GM19438 (cell line): ENCODE measurements around the gene VEZT.

ENCODE experiments used
- ATAC-seq: cut with Tn5 transposase; IDR thresholded peaks from one replicate; pipeline ENCODE4 v1.9.1; 2021; ENCODE audit warnings: low read depth; ENCODE audit not compliant: unreplicated experiment

Gene VEZT

DNA sequence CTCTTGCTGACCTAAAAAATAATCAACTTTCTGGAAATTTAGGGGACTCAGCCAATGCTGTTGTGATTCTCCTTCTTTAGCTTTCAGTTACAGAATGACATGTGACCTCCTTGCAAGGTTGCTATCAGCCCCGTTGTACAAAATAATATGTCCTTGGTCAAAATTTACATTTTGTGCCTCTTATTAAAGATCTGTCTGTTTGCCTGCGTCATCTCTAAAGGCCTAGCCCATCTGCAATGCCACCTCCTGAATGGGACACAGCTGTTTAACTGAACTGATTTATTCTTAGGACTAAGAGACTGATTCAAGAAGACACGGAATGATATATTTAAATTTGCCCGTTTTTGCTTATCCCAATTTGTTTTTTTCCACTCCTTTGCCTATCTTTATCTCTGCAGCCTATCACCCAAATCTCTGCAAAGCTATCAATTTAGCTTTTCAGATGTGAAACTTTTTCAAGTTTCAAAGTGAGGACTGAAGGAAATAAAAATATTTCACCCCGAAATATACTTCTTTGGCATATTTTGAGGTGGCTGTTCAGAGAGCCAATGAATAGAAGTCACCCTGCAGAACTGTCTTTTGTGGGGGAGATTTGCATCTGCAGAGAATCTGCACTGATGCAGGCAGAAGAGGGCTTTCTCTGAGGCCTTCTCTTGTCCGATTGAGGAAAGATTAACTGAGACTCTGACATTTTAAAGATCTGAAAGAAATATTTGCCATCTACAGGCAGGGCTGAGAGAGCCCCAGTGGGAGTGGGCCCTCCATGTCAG is 126.0 kb downstream of the VEZT start:
- ATAC-seq, result no peak

- ATAC-seq, result no peak
These were observed 131.7 kb downstream of the VEZT start for GRCh38 chr12:95349291-95349690.

DNA sequence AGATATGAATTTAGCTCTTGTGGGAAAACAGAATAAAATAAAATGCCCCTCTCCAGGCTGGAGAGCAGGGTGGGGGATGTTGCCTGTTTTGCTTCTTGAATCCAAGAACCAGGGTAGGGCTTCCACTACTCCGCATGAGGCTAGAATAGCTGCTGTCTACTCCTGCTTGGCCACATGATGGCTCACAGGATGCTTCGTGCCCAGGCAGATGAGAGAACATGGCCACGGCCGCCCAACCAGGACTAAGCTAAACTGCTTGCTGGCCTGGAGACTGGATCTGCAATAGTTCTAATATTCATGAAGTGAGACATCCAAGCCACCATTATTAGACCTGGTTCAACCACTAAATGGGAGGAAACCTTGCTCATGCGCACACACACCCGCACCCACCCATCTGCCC is 134.1 kb downstream of the VEZT start:
- ATAC-seq, result no peak
